ENCODE results near the gene LRPAP1. TPM values are rescaled to one million over a fixed set of nuclear protein-coding genes. Genes with fewer than 3 reads are reported as not detected.
"Not testable (repeated sequence)": the region's sequence is repeated elsewhere in the genome, so short reads cannot be mapped to it uniquely, and the experiment has no call there.

Gene LRPAP1
- total and polyA plus RNA-seq, 9 donors: 74.3 to 179 (median 135) TPM

- no peak for DNase-seq
- intact Hi-C loops (cut with DNase I): no loop called here
- WGBS, 3 donors: 7 to 28% (median 8%) methylated on average over 11 to 44 of the region's 44 CpGs
These were observed 69.3 kb downstream of the LRPAP1 start, which contains the start of gene DOK7 for GRCh38 chr4:3462790-3463415. Gene DOK7, plus strand, starts transcription at chr4:3463306. Its CDS starts 70 bp downstream, at chr4:3463376.

GRCh38 chr4:3462321-3462789 is 69.9 kb downstream of the LRPAP1 start:
- 72 to 83% (median 79%) methylated on average over 10 of the region's 10 CpGs for WGBS, 3 donors
- no peak overlapping the region for H3K27ac ChIP-seq
- no peaks in the 10 kb centered on the region for H3K36me3 ChIP-seq
- TF ChIP-seq CTCF (IDR thresholded peaks at IDR 0.05) (no peak), POLR2A (IDR thresholded peaks at IDR 0.05) (no peak), EP300 (IDR thresholded peaks at IDR 0.05) (no peak)
- DNase-seq: no peak
- H3K9me3 ChIP-seq: no peaks in the 10 kb centered on the region
- no peaks in the 10 kb centered on the region for H3K27me3 ChIP-seq
- peaks cover 2% of the 10 kb centered on the region for H3K4me1 ChIP-seq (ENCODE audit: insufficient read depth)
- intact Hi-C loops (cut with DNase I): no loop called here
- no peak overlapping the region for H3K4me3 ChIP-seq

More at GRCh38 chr4:3462790-3463415, 69.3 kb downstream of the LRPAP1 start, which contains the start of gene DOK7:
- peak within 1 kb of the TSS; percentile 13 for H3K4me3 ChIP-seq
- H3K36me3 ChIP-seq: no peaks in the 10 kb centered on the region
- H3K4me1 ChIP-seq (ENCODE audit: insufficient read depth): peaks cover 2% of the 10 kb centered on the region
- no peaks in the 10 kb centered on the region for H3K27me3 ChIP-seq
- no peaks in the 10 kb centered on the region for H3K9me3 ChIP-seq
- H3K27ac ChIP-seq: no peak within 1 kb of the TSS
- TF ChIP-seq CTCF (IDR thresholded peaks at IDR 0.05) (no peak), EP300 (IDR thresholded peaks at IDR 0.05) (no peak), POLR2A (IDR thresholded peaks at IDR 0.05) (no peak)

- no peaks in the 10 kb centered on the region for H3K27me3 ChIP-seq
- 59 to 61% (median 60%) methylated on average over 24 to 25 of the region's 25 CpGs for WGBS, 3 donors
- no peaks in the 10 kb centered on the region for H3K36me3 ChIP-seq
- TF ChIP-seq CTCF (IDR thresholded peaks at IDR 0.05) (no peak), POLR2A (IDR thresholded peaks at IDR 0.05) (no peak), EP300 (IDR thresholded peaks at IDR 0.05) (no peak)
- intact Hi-C loops (cut with DNase I): no loop called here
- no peak for DNase-seq
- H3K4me1 ChIP-seq (ENCODE audit: insufficient read depth): no peaks in the 10 kb centered on the region
- no peaks in the 10 kb centered on the region for H3K9me3 ChIP-seq
- H3K4me3 ChIP-seq: no peak overlapping the region
- no peak overlapping the region for H3K27ac ChIP-seq
These were observed 70.5 kb downstream of the LRPAP1 start for GRCh38 chr4:3461515-3462291.

DNA sequence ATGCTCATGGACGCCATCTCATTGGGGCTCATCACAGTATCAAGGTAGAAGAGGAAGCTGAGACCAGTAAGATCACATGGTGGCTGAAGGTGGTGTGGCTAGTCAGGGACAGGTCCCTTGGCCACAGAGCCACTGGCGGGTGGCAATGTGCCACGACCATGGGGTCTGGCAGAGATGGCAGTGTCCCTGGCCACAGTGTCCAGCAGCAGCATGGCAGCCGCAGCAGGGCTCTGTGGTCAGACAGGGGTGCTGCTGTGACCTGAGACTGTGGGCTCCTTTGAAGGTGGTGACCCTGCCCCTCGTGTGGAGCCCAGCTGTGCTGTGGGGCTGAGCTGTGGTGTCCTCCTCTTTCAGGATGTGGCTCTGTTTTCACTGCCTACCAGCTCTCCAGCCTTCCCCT is 71.3 kb downstream of the LRPAP1 start:
- TF ChIP-seq CTCF (IDR thresholded peaks at IDR 0.05) (no peak), POLR2A (IDR thresholded peaks at IDR 0.05) (no peak), EP300 (IDR thresholded peaks at IDR 0.05) (no peak)
- Histone ChIP-seq H3K27ac (no peak overlapping the region), H3K4me1 (ENCODE audit: insufficient read depth) (no peaks in the 10 kb centered on the region), H3K36me3 (no peaks in the 10 kb centered on the region), H3K4me3 (no peak overlapping the region), H3K27me3 (no peaks in the 10 kb centered on the region), H3K9me3 (no peaks in the 10 kb centered on the region)
- 90 to 94% (median 93%) methylated on average over 5 of the region's 5 CpGs for WGBS, 3 donors
- DNase-seq: no peak
- intact Hi-C loops (cut with DNase I): no loop called here

- H3K36me3 ChIP-seq; H3K27ac ChIP-seq; H3K4me3 ChIP-seq; H3K27me3 ChIP-seq; H3K9me3 ChIP-seq; intact Hi-C loops (cut with DNase I); DNase-seq; H3K4me1 ChIP-seq (ENCODE audit: insufficient read depth): not testable (repeated sequence)
- 85 to 87% (median 85%) methylated on average over 5 of the region's 5 CpGs for WGBS, 3 donors
These were observed 73.1 kb downstream of the LRPAP1 start for GRCh38 chr4:3459156-3459555.

All from ovary (tissue), 9 donors.